ENCODE measurements around the gene TRIM39. TPM values are rescaled to one million over a fixed set of nuclear protein-coding genes. Genes with fewer than 3 reads are reported as not detected.

The TRIM39 gene
- total and polyA plus RNA-seq, 11 donors: 5.1 to 12.1 (median 8.4) TPM

GRCh38 chr6:30287139-30287538 is 39.6 kb upstream of the TRIM39 start:
- Histone ChIP-seq H3K27ac (no peak overlapping the region), H3K9me3 (peaks cover 0 to 67% (median 41%) of the 10 kb centered on the region in 12 donors), H3K27me3 (no peaks in the 10 kb centered on the region), H3K36me3 (peaks cover 0 to 33% (median 29%) of the 10 kb centered on the region in 9 donors), H3K4me3 (no peak overlapping the region), H3K4me1 (no peaks in the 10 kb centered on the region)
- DNase-seq (no peak), ATAC-seq (no peak)
- TF ChIP-seq CTCF (IDR thresholded peaks at IDR 0.05) (no peak), POLR2A (IDR thresholded peaks at IDR 0.05) (no peak)
- 0 to 99% (median 75%) methylated on average over 1 of the region's 1 CpG for WGBS, 4 donors
- intact Hi-C loops (cut with DNase I): no loop called here

DNA sequence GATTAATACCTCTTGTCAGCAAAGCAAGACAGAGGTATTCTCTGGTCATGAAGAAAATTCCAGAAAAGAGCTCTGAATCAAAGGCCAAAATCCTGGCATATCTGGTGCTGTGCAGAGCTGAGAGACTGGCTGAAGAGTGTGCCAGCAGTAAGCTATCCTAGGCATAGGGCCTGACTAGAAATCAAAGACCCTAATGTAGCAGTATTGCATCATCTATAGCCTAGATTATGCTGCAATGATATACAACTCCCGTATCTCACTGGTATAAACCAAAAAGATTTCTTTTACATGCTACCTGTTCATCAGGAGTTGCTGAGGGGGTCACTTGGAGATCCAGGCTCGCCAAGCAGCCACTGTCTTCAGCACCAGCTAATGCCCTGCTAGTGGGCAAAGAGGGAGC is 30.9 kb upstream of the TRIM39 start:
- no peaks in the 10 kb centered on the region for H3K27me3 ChIP-seq
- H3K36me3 ChIP-seq: peaks cover 0 to 50% (median 45%) of the 10 kb centered on the region in 9 donors
- no peaks in the 10 kb centered on the region for H3K4me1 ChIP-seq
- WGBS, 4 donors: 92 to 96% (median 95%) methylated on average over 2 of the region's 2 CpGs
- no peaks in the 10 kb centered on the region for H3K9me3 ChIP-seq
- intact Hi-C loops (cut with DNase I): no loop called here
- DNase-seq (no peak), ATAC-seq (no peak)
- H3K27ac ChIP-seq: no peak overlapping the region
- TF ChIP-seq CTCF (IDR thresholded peaks at IDR 0.05): no peak
- TF ChIP-seq POLR2A (IDR thresholded peaks at IDR 0.05): no peak
- no peak overlapping the region for H3K4me3 ChIP-seq

- Histone ChIP-seq H3K4me1 (no peaks in the 10 kb centered on the region), H3K36me3 (peaks cover 0 to 16% (median 6%) of the 10 kb centered on the region in 9 donors), H3K4me3 (no peak overlapping the region), H3K27me3 (no peaks in the 10 kb centered on the region), H3K9me3 (no peaks in the 10 kb centered on the region), H3K27ac (no peak overlapping the region)
- intact Hi-C loops (cut with DNase I): no loop called here
- DNase-seq: no peak
- WGBS, 4 donors: 70 to 100% (median 96%) methylated on average over 2 of the region's 2 CpGs
- no peak for ATAC-seq
- TF ChIP-seq CTCF (IDR thresholded peaks at IDR 0.05): no peak
- TF ChIP-seq POLR2A (IDR thresholded peaks at IDR 0.05): no peak
Observed at GRCh38 chr6:30304002-30304401, 22.7 kb upstream of the TRIM39 start.

- no peaks in the 10 kb centered on the region for H3K27me3 ChIP-seq
- no peaks in the 10 kb centered on the region for H3K9me3 ChIP-seq
- no peak overlapping the region for H3K4me3 ChIP-seq
- no peak overlapping the region for H3K27ac ChIP-seq
- peaks cover 0 to 4% (median 0%) of the 10 kb centered on the region in 12 donors for H3K4me1 ChIP-seq
- TF ChIP-seq CTCF (IDR thresholded peaks at IDR 0.05) (no peak), POLR2A (IDR thresholded peaks at IDR 0.05) (no peak)
- H3K36me3 ChIP-seq: peaks cover 0 to 39% (median 17%) of the 10 kb centered on the region in 9 donors
- no peak for DNase-seq
- ATAC-seq: no peak
- 80 to 89% (median 85%) methylated on average over 3 of the region's 3 CpGs for WGBS, 4 donors
- intact Hi-C loops (cut with DNase I): no loop called here
Observed at GRCh38 chr6:30311101-30311500, 15.6 kb upstream of the TRIM39 start.

Measured in heart left ventricle (tissue), 16 donors.